GM21526 (cell line): ENCODE results near the gene VPS29.
A peak's percentile ranks its signal among the peaks of the same experiment; 100 is the strongest.

Experiments used
- ATAC-seq: cut with Tn5 transposase; IDR thresholded peaks from one replicate; pipeline ENCODE4 v1.9.1; 2021; ENCODE audit warnings: moderate library complexity; ENCODE audit not compliant: unreplicated experiment, low FRiP score

The VPS29 gene

DNA sequence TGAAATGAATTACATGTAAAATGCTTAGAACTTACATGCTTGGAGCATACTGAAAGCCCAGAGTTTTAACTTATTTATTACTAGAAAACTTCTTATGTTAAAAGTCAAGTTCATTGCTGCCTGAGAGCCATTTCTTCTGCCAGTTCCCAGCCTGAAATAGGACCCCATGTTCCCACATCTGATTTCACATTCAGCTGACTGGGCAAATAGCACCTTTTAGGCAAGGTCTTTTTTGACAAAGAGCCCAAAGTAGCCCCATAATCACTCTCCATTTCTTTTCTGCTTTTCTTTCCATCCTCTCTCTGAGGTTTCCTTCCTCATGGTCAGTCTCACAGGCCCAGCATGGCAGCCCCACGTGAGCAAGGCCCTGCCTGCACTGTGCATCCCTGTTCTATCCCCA lies 50.6 kb downstream of the VPS29 start:
- ATAC-seq, result no peak

DNA sequence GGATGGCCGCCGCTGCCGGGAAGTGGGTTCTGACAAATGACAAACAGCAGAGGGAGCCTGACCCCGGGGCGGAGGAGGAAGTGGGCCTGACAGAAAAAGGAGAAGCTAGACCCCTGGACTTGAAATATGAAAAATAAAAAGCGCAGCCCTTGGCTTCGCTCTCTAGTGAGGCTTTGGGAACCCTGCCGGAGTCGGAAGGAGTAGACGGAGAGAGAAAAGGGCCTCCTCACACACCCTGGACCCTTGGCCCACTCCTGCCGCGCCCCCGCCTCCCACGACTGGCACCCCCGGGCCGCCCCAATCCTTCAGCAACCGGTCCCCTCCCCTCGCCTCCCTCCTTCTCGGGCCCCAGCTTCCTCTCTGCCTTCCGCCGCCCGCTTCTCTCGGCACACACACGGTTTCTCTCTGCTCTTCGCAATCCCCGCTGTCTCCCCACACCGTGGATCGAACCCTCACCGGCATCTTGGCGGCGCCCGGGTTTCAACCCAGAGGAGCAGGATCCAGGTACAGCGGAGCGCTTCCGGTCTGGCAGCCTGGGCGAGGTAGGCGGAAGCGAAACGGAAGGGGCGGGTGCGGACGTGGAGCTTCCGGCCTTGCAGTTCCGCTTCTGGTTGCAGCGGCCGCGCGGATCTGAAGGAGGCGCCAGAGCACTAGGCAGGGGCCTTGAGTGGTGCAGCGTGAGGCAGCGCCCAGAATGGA lies 52.0 kb downstream of the VPS29 start, which contains the start of gene ARPC3:
TSS of gene ARPC3 (minus strand) at position 539 of the 699 bp plus-strand sequence. CDS start at position 462, 77 bp downstream.
- ATAC-seq, result peak; percentile 85

GRCh38 chr12:110444455-110444854 lies 57.5 kb downstream of the VPS29 start:
- ATAC-seq, result no peak
